Breast epithelium (tissue), 3 donors: ENCODE data around the gene TRIM31.

Experiments
- CTCF ChIP-seq, 3 donors: fragments of 450-650 bp; IDR thresholded peaks; one replicate each; pipeline ENCODE4 v1.5.1; 2016 to 2017; ENCODE audit warnings: antibody characterized with exemption in 3 of 3, mild to moderate bottlenecking in 3 of 3, moderate library complexity in 3 of 3
- POLR2A ChIP-seq: fragments of 450-650 bp; IDR thresholded peaks from one replicate; pipeline ENCODE4 v1.6.1; 2016; ENCODE audit warnings: antibody characterized with exemption, mild to moderate bottlenecking, moderate library complexity
- POLR2AphosphoS5 ChIP-seq, 3 donors: sonication (generic); formaldehyde crosslinking; IDR thresholded peaks; one replicate each; pipeline ENCODE4 v1.6.1; 2017; ENCODE audit warnings: antibody characterized with exemption in 3 of 3

GRCh38 chr6:30113003-30113759 lies at the start of gene TRIM31:
- TF ChIP-seq POLR2AphosphoS5 (IDR thresholded peaks at IDR 0.05) (no peak), CTCF (IDR thresholded peaks at IDR 0.05) (no peak), POLR2A (no peak)
